ENCODE data around the gene NUBPL. TPM values are rescaled to one million over a fixed set of nuclear protein-coding genes. Genes with fewer than 3 reads are reported as not detected.

NUBPL gene
- polyA plus RNA-seq, 1 of the 3 experiments (the other 2 are of a cell fraction) = 4.0 TPM

DNA sequence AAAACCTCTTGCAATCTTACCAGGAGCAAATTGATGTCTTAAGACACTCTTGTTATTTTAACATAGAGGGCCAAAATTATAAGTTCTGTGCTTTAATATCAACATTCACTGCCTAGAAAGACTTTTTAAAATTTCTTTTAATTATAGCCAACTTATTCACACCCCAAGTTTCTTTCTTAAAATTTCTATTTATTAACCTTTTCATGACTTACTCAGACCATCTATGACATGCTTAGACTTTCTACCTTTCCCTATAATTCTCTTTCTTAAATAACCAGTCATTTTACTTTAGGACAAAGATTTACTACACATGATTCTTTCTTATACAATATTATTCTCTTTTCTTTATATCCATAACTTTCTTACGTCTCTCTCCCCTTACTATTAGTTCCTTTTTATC lies 220.4 kb downstream of the NUBPL start:
- H3K27ac ChIP-seq (ENCODE audit: low read depth in 2 of 2, low read length in 1 of 2) = no peak overlapping the region
- peaks cover 13% of the 10 kb centered on the region; the same call in 1 of the 2 replicates for H3K9me3 ChIP-seq
- no peaks in the 10 kb centered on the region for H3K27me3 ChIP-seq (ENCODE audit: insufficient read depth)
- H2AFZ ChIP-seq (ENCODE audit: low read depth) = no peak overlapping the region
- H3K9ac ChIP-seq = no peak overlapping the region
- no peaks in the 10 kb centered on the region for H3K9me2 ChIP-seq
- TF ChIP-seq, protein P1, sequence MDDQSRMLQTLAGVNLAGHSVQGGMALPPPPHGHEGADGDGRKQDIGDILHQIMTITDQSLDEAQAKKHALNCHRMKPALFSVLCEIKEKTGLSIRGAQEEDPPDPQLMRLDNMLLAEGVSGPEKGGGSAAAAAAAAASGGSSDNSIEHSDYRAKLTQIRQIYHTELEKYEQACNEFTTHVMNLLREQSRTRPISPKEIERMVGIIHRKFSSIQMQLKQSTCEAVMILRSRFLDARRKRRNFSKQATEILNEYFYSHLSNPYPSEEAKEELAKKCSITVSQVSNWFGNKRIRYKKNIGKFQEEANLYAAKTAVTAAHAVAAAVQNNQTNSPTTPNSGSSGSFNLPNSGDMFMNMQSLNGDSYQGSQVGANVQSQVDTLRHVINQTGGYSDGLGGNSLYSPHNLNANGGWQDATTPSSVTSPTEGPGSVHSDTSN (IDR thresholded peaks at IDR 0.05) = no peak
- no peak for TF ChIP-seq FOSL2 (IDR thresholded peaks at IDR 0.05; ENCODE audit: borderline replicate concordance, low read depth)
- no peak for TF ChIP-seq MXI1 (IDR thresholded peaks at IDR 0.05; ENCODE audit: low read depth, low read length)
- TF ChIP-seq, protein P2, sequence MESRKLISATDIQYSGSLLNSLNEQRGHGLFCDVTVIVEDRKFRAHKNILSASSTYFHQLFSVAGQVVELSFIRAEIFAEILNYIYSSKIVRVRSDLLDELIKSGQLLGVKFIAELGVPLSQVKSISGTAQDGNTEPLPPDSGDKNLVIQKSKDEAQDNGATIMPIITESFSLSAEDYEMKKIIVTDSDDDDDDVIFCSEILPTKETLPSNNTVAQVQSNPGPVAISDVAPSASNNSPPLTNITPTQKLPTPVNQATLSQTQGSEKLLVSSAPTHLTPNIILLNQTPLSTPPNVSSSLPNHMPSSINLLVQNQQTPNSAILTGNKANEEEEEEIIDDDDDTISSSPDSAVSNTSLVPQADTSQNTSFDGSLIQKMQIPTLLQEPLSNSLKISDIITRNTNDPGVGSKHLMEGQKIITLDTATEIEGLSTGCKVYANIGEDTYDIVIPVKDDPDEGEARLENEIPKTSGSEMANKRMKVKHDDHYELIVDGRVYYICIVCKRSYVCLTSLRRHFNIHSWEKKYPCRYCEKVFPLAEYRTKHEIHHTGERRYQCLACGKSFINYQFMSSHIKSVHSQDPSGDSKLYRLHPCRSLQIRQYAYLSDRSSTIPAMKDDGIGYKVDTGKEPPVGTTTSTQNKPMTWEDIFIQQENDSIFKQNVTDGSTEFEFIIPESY (IDR thresholded peaks at IDR 0.05; ENCODE audit: borderline replicate concordance, low read depth) = no peak
- no peaks in the 10 kb centered on the region for H4K20me1 ChIP-seq (ENCODE audit: insufficient read depth)
- ChIA-PET POLR2A (no interaction called here), CTCF (no interaction called here)
- WGBS (ENCODE audit: low lambda C conversion rate) = 100% methylated on average over 1 of the region's 1 CpG
- no peaks in the 10 kb centered on the region for H3K4me1 ChIP-seq (ENCODE audit: control insufficient read depth in 1 of 2, insufficient read depth in 2 of 2, low read depth in 1 of 2, low read length in 1 of 2)
- H3K79me2 ChIP-seq (ENCODE audit: insufficient read depth) = no peaks in the 10 kb centered on the region
- peaks cover 0 to 5% of the 10 kb centered on the region in 2 experiments for H3K36me3 ChIP-seq (replicated peaks in 1 of 2; ENCODE audit: control insufficient read depth in 1 of 2, insufficient read depth in 2 of 2, low read length in 1 of 2)
- no peak overlapping the region for H3K4me2 ChIP-seq
- no peaks in the 10 kb centered on the region for H3F3A ChIP-seq (replicated peaks; ENCODE audit: insufficient read depth)
- no peak for DNase-seq
- H3K4me3 ChIP-seq (ENCODE audit: low read depth in 2 of 2, low read length in 1 of 2) = no peak overlapping the region

DNA sequence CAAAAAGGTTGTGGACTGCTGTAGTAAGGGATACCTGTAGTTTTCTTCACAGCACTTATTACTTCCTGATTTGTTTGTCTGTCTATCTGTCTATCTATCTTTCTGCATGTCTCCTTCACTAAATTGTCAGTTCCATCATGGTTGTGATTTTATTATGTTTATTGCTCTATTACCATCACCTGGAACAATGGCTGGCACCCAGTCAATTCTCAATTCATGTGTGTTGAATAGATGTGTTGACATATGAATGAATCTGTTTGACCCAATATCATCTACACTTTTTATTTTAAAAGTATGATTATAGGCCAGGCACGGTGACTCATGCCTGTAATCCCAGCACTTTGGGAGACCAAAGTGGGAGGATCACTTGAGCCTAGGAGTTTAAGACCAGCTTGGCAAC lies 224.4 kb downstream of the NUBPL start:
- H3K9ac ChIP-seq = no peak overlapping the region
- H4K20me1 ChIP-seq (ENCODE audit: insufficient read depth) = no peaks in the 10 kb centered on the region
- peaks cover 0 to 3% of the 10 kb centered on the region in 2 experiments for H3K36me3 ChIP-seq (replicated peaks in 1 of 2; ENCODE audit: control insufficient read depth in 1 of 2, insufficient read depth in 2 of 2, low read length in 1 of 2)
- ChIA-PET CTCF (no interaction called here), POLR2A (no interaction called here)
- no peak for DNase-seq
- no peak overlapping the region for H3K4me3 ChIP-seq (ENCODE audit: low read depth in 2 of 2, low read length in 1 of 2)
- H3K79me2 ChIP-seq (ENCODE audit: insufficient read depth) = no peaks in the 10 kb centered on the region
- peaks cover 16% of the 10 kb centered on the region; the same call in 1 of the 2 replicates for H3K9me3 ChIP-seq
- H3K27me3 ChIP-seq (ENCODE audit: insufficient read depth) = no peaks in the 10 kb centered on the region
- 96% methylated on average over 1 of the region's 1 CpG for WGBS (ENCODE audit: low lambda C conversion rate)
- no peaks in the 10 kb centered on the region for H3F3A ChIP-seq (replicated peaks; ENCODE audit: insufficient read depth)
- H2AFZ ChIP-seq (ENCODE audit: low read depth) = no peak overlapping the region
- no peak overlapping the region for H3K4me2 ChIP-seq
- no peaks in the 10 kb centered on the region for H3K4me1 ChIP-seq (ENCODE audit: control insufficient read depth in 1 of 2, insufficient read depth in 2 of 2, low read depth in 1 of 2, low read length in 1 of 2)
- H3K9me2 ChIP-seq = no peaks in the 10 kb centered on the region
- TF ChIP-seq, protein P1 (IDR thresholded peaks at IDR 0.05) = no peak
- TF ChIP-seq, protein P2 (IDR thresholded peaks at IDR 0.05; ENCODE audit: borderline replicate concordance, low read depth) = no peak
- TF ChIP-seq MXI1 (IDR thresholded peaks at IDR 0.05; ENCODE audit: low read depth, low read length) (no peak), TCF12 (IDR thresholded peaks at IDR 0.05) (no peak), RFX5 (IDR thresholded peaks at IDR 0.05; ENCODE audit: low read length) (no peak), ELF1 (IDR thresholded peaks at IDR 0.05) (no peak)
- TF ChIP-seq, protein P3, sequence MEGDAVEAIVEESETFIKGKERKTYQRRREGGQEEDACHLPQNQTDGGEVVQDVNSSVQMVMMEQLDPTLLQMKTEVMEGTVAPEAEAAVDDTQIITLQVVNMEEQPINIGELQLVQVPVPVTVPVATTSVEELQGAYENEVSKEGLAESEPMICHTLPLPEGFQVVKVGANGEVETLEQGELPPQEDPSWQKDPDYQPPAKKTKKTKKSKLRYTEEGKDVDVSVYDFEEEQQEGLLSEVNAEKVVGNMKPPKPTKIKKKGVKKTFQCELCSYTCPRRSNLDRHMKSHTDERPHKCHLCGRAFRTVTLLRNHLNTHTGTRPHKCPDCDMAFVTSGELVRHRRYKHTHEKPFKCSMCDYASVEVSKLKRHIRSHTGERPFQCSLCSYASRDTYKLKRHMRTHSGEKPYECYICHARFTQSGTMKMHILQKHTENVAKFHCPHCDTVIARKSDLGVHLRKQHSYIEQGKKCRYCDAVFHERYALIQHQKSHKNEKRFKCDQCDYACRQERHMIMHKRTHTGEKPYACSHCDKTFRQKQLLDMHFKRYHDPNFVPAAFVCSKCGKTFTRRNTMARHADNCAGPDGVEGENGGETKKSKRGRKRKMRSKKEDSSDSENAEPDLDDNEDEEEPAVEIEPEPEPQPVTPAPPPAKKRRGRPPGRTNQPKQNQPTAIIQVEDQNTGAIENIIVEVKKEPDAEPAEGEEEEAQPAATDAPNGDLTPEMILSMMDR (IDR thresholded peaks at IDR 0.05) = no peak
- TF ChIP-seq, protein P4, sequence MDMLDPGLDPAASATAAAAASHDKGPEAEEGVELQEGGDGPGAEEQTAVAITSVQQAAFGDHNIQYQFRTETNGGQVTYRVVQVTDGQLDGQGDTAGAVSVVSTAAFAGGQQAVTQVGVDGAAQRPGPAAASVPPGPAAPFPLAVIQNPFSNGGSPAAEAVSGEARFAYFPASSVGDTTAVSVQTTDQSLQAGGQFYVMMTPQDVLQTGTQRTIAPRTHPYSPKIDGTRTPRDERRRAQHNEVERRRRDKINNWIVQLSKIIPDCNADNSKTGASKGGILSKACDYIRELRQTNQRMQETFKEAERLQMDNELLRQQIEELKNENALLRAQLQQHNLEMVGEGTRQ (IDR thresholded peaks at IDR 0.05; ENCODE audit: borderline replicate concordance, low read depth, low read length) = no peak
- no peak overlapping the region for H3K27ac ChIP-seq (ENCODE audit: low read depth in 2 of 2, low read length in 1 of 2)
